NT2/D1 (cell line): ENCODE measurements around the gene ELL2.

Source experiments
- YY1 ChIP-seq: IDR thresholded peaks from 2 replicates; pipeline ENCODE4 v1.6.1; 2011; ENCODE audit not compliant: insufficient read length, insufficient read depth
- ZNF274 ChIP-seq: IDR thresholded peaks from 2 replicates; pipeline ENCODE4 v1.6.1; 2011; ENCODE audit warnings: mild to moderate bottlenecking, low read depth, low read length

DNA sequence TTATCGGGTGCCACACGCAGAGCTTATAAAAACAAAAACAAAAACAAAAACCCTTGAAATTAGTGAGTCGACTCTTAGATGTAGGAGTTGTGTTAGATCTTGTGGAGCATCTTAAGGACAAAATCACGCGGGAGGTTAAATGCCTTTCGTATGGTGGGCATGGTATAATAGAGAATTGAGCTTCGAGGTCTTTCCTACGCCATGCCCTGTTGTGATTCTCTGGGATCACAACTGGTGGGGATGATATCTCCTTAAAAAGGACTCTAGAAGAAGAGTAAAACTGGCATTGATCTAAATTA is 773 bp upstream of the ELL2 start:
- TF ChIP-seq ZNF274, result no peak
- no peak for TF ChIP-seq YY1
